Esophagus squamous epithelium (tissue), 5 donors: ENCODE measurements around the gene MTOR. TPM values are rescaled to one million over a fixed set of nuclear protein-coding genes. Genes with fewer than 3 reads are reported as not detected.
A peak's percentile ranks its signal among the peaks of the same experiment; 100 is the strongest.

Source experiments
- DNase-seq: peaks from one replicate; lab custom pipeline; 2025; lab: John Stamatoyannopoulos, UW
- H3K27ac ChIP-seq, 4 donors: fragments of 200-600 bp; sonication (generic); one replicate each; pipeline ENCODE4 v1.5.1; 2016 to 2019; ENCODE audit warnings: mild to moderate bottlenecking in 1 of 4
- H3K27me3 ChIP-seq, 4 donors: fragments of 200-600 bp; sonication (generic); 1 replicate in 3 of 4; 2 replicates in 1 of 4; pipeline versions ENCODE4 v1.5.1 to v1.6.0; 2017 to 2021; ENCODE audit warnings: antibody characterized with exemption in 1 of 4
- H3K36me3 ChIP-seq, 3 donors: fragments of 200-600 bp; sonication (generic); one replicate each; pipeline ENCODE4 v1.5.1; 2016 to 2019
- H3K4me1 ChIP-seq, 3 donors: fragments of 200-600 bp; sonication (generic); one replicate each; pipeline ENCODE4 v1.5.1; 2017 to 2019
- H3K4me3 ChIP-seq, 4 donors: fragments of 200-600 bp; sonication (generic); 1 replicate in 3 of 4; 2 replicates in 1 of 4; pipeline ENCODE4 v1.5.1; 2016 to 2019; ENCODE audit warnings: mild to moderate bottlenecking in 2 of 4, moderate library complexity in 1 of 4
- H3K9me3 ChIP-seq, 3 donors: fragments of 200-600 bp; sonication (generic); one replicate each; pipeline ENCODE4 v1.5.1; 2016 to 2019
- POLR2A ChIP-seq, 4 donors: fragments of 450-650 bp; IDR thresholded peaks; one replicate each; pipeline ENCODE4 v1.6.1; 2017; ENCODE audit warnings: antibody characterized with exemption in 4 of 4, mild to moderate bottlenecking in 4 of 4, moderate library complexity in 3 of 4
- WGBS, 2 donors: methylation state at CpG; one replicate each; pipeline ENCODE4 v1.1.5; 2018; 5-methylcytosine and 5-hydroxymethylcytosine counted together
- intact Hi-C: fragments of 100-400 bp; cut with DNase I; formaldehyde crosslinking; loops from one replicate; pipeline ENCODE4 v1.15.0; 2022
- total RNA-seq, 4 donors: library from RNA; depleted of rRNA; stranded (reverse); fragments of >200 nt; gene quantifications; one replicate each; pipeline ENCODE4 v1.1.0, GENCODE V29; 2016
- TF ChIP-seq, protein P1 (sequence below), 6 experiments: fragments of 450-650 bp in 4 of 6; fragments of 200-600 bp in 2 of 6; sonication (generic) in 2 of 6; IDR thresholded peaks; one replicate each; pipeline ENCODE4 v1.5.1; 2016 to 2019; ENCODE audit warnings: antibody characterized with exemption in 6 of 6, mild to moderate bottlenecking in 4 of 6, moderate library complexity in 4 of 6
- donor health status: DM: yes; HTN: yes; CAD: no.

MTOR gene
- total RNA-seq, 4 donors from 2014 or later = 25.4 to 34.2 (median 30.1) TPM

DNA sequence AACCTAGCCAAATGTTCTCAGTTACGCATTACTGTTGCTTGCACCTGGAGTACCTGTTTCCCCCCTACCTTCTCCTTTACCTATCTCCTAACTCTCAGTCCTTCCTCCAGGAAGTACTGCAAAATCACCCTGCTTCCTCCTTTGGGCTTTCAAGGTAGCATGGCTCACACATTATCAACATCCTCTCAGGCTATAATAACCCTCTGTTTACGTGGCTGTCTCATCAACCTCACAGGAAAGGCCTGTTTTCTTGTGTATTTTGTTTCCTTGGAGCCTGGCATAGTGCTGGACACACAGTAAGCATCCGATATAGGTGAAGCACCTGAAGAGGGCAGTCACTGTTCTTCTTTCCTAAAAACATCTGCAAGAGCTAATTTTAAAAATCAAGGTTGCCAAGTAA, 105.9 kb downstream of the MTOR start:
- peak overlapping the region in 1 of 4 donors; percentile 77 for H3K27ac ChIP-seq
- no peak for TF ChIP-seq POLR2A (IDR thresholded peaks at IDR 0.05)
- TF ChIP-seq, protein P1, sequence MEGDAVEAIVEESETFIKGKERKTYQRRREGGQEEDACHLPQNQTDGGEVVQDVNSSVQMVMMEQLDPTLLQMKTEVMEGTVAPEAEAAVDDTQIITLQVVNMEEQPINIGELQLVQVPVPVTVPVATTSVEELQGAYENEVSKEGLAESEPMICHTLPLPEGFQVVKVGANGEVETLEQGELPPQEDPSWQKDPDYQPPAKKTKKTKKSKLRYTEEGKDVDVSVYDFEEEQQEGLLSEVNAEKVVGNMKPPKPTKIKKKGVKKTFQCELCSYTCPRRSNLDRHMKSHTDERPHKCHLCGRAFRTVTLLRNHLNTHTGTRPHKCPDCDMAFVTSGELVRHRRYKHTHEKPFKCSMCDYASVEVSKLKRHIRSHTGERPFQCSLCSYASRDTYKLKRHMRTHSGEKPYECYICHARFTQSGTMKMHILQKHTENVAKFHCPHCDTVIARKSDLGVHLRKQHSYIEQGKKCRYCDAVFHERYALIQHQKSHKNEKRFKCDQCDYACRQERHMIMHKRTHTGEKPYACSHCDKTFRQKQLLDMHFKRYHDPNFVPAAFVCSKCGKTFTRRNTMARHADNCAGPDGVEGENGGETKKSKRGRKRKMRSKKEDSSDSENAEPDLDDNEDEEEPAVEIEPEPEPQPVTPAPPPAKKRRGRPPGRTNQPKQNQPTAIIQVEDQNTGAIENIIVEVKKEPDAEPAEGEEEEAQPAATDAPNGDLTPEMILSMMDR (IDR thresholded peaks at IDR 0.05) = no peak
- peaks cover 0 to 62% (median 0%) of the 10 kb centered on the region in 3 donors for H3K36me3 ChIP-seq
- intact Hi-C loops = no loop called here
- peaks cover 19 to 51% (median 26%) of the 10 kb centered on the region in 3 donors for H3K4me1 ChIP-seq
- no peak for DNase-seq
- no peak overlapping the region for H3K4me3 ChIP-seq
- 64 to 71% methylated on average over 2 to 3 of the region's 3 CpGs for WGBS, 2 donors
- H3K27me3 ChIP-seq = no peaks in the 10 kb centered on the region
- no peaks in the 10 kb centered on the region for H3K9me3 ChIP-seq

DNA sequence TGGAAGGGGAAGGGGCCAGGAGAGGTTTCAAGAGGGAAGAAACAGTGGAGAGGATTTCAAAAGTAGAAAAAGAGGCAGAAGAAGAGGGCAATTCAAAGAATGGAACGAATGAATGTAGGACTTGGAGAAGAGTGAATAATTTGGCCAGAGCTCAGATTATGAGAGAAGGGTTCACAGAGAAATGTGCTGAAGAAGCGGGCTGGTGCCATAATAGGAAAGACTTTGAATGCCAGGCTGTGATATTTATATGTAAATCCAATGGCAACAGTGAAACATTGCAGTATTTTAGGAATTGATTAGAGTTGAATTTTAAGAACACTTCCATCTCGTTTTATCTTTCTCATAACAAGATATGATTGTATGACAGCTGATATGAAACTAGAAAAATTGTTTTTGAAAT, 109.2 kb downstream of the MTOR start:
- no peaks in the 10 kb centered on the region for H3K9me3 ChIP-seq
- intact Hi-C loops = no loop called here
- no peak for TF ChIP-seq POLR2A (IDR thresholded peaks at IDR 0.05)
- TF ChIP-seq, protein P1 (IDR thresholded peaks at IDR 0.05) = no peak
- H3K4me1 ChIP-seq = peaks cover 15 to 46% (median 16%) of the 10 kb centered on the region in 3 donors
- peaks cover 0 to 86% (median 0%) of the 10 kb centered on the region in 3 donors for H3K36me3 ChIP-seq
- 62 to 68% methylated on average over 3 of the region's 3 CpGs for WGBS, 2 donors
- no peak overlapping the region for H3K27ac ChIP-seq
- DNase-seq = no peak
- no peaks in the 10 kb centered on the region for H3K27me3 ChIP-seq
- no peak overlapping the region for H3K4me3 ChIP-seq

DNA sequence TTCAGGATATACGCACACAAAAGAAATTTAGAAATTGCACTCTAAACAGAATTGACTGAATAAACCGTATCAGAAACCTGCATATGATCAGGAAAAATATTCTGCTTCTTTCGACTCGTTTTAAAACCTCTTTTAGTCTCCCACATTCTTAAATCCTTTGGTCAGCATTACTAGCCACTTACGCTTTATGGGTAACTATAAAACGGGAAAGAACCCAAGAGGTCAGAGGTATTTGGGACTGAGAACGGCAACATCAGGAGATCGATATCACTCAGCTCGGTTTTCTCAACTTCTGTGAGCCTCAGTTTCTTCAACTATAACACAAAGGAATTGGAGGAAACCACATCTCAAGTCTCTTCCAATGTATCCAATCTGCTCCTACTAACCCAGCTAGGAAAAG, 109.6 kb downstream of the MTOR start:
- Histone ChIP-seq H3K4me1 (peaks cover 11 to 46% (median 15%) of the 10 kb centered on the region in 3 donors), H3K27me3 (no peaks in the 10 kb centered on the region), H3K9me3 (no peaks in the 10 kb centered on the region), H3K36me3 (peaks cover 0 to 90% (median 0%) of the 10 kb centered on the region in 3 donors), H3K4me3 (no peak overlapping the region), H3K27ac (peak overlapping the region in 1 of 4 donors; percentile 39)
- intact Hi-C loops = no loop called here
- TF ChIP-seq, protein P1 (IDR thresholded peaks at IDR 0.05) = no peak
- no peak for TF ChIP-seq POLR2A (IDR thresholded peaks at IDR 0.05)
- 86 to 93% methylated on average over 9 of the region's 9 CpGs for WGBS, 2 donors
- DNase-seq = no peak

DNA sequence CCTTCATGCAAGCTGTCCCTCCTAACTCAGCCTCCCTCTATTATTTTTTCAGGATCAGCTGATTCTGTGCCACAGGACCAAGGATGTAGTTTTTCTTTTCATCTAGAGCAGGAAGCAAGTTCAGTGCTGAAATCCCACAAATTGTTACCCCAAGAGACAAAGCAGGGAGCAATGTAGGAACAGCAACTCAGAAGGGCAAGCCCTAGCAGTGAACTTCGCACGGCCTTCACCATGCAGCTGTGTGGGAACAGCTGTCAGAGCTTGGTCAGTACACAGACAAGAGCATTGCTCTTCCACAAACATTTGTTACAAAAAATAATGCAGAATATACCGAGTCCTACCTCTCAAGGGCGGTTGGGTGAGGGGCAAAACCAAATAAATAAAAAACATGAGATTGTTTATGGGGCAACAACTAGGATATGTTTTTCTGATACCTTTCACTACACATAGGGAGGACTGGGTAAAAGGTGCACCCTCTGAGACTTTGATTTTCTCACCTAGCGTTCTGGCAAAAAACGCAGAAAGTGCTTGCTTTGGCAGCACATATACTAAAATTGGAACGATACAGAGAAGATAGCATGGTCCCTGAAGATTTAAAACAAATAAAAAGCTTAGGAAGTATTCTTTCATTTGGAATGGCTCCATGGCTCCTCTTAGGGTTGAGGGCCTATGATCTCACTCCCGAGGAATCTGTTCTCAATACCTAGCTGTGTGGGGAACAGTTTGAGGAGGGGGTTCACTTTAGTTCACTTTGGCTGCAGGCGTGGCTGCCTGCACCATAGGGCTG, 110.3 kb downstream of the MTOR start:
- H3K27ac ChIP-seq = peak overlapping the region in 1 of 4 donors; percentile 39
- no peaks in the 10 kb centered on the region for H3K9me3 ChIP-seq
- no peaks in the 10 kb centered on the region for H3K27me3 ChIP-seq
- H3K4me3 ChIP-seq = no peak overlapping the region
- 71 to 73% methylated on average over 8 to 9 of the region's 9 CpGs for WGBS, 2 donors
- TF ChIP-seq POLR2A (IDR thresholded peaks at IDR 0.05) = no peak
- TF ChIP-seq, protein P1 (IDR thresholded peaks at IDR 0.05) = no peak
- DNase-seq = no peak
- H3K4me1 ChIP-seq = peaks cover 5 to 46% (median 10%) of the 10 kb centered on the region in 3 donors
- intact Hi-C loops = no loop called here
- H3K36me3 ChIP-seq = peaks cover 0 to 97% (median 0%) of the 10 kb centered on the region in 3 donors

DNA sequence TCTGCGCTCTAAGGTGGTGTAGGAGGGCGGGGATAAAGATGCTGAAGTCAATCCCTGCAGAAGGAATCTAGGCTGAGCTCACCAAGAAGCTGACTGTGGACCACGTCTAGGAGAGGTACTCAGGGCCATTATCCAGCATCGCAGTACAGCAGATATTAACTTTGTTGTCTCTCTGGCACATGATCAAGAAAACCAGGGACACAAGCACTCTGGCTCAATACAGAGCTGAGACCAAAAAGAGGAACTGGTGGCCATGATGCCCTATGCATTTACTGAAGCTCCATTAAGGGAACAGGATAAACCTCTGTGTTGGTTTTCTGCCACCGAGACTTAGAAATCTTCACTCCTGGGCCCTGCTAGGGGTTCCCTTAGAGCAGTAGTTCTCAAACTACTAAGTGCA, 111.2 kb downstream of the MTOR start:
- Histone ChIP-seq H3K4me3 (no peak overlapping the region), H3K27ac (peak overlapping the region in 3 of 4 donors; percentile 6 to 39 (median 12)), H3K4me1 (peaks cover 0 to 46% (median 8%) of the 10 kb centered on the region in 3 donors), H3K9me3 (no peaks in the 10 kb centered on the region), H3K27me3 (no peaks in the 10 kb centered on the region), H3K36me3 (peaks cover 0 to 98% (median 6%) of the 10 kb centered on the region in 3 donors)
- TF ChIP-seq, protein P1 (IDR thresholded peaks at IDR 0.05) = no peak
- no peak for TF ChIP-seq POLR2A (IDR thresholded peaks at IDR 0.05)
- WGBS, 2 donors = 68 to 79% methylated on average over 5 of the region's 5 CpGs
- no peak for DNase-seq
- intact Hi-C loops = no loop called here
